GM12878 (cell line): Measurements from ENCODE around the gene HS6ST1. TPM values are rescaled to one million over a fixed set of nuclear protein-coding genes. Genes with fewer than 3 reads are reported as not detected.

Experiments used
- ATAC-seq: fragments of 200-7000 bp; cut with Tn5 transposase; 3 replicates; pipeline ENCODE4 v1.9.1; 2020; ENCODE audit warnings: mild to moderate bottlenecking, moderate library complexity
- BruUV-seq: library from RNA; stranded (reverse); fragments of 400-500 nt; replicated peaks from 2 replicates; lab custom pipeline; 2021; lab: Mats Ljungman, UMichigan
- CTCF ChIA-PET: fragments of 300-600 bp; sonication (Branson Sonifier 250); formaldehyde crosslinking; extraction: SDS; loops from one replicate; lab custom pipeline; 2021; ENCODE audit warnings: inconsistent platforms; lab: Yijun Ruan, JAX
- POLR2A ChIA-PET: fragments of 350-600 bp; formaldehyde crosslinking; extraction: SDS; loops from one replicate; lab custom pipeline; 2021; ENCODE audit warnings: inconsistent platforms; lab: Charles Lee
- RAD21 ChIA-PET: fragments of 300-600 bp; sonication (Branson Sonifier 250); formaldehyde crosslinking; loops from one replicate; lab custom pipeline; 2023; ENCODE audit warnings: antibody characterized with exemption; ENCODE audit not compliant: unreplicated experiment; lab: Charles Lee
- SMC1A ChIA-PET: fragments of 300-600 bp; sonication (Branson Sonifier 250); formaldehyde crosslinking; loops from one replicate; lab custom pipeline; 2023; ENCODE audit not compliant: unreplicated experiment, uncharacterized antibody; lab: Charles Lee
- DNase-seq: peaks from one replicate; pipeline ENCODE4 v3.0.0-alpha.2; 2011; ENCODE audit warnings: low read depth, low spot score
- FAIRE-seq: peaks from 3 replicates; lab custom pipeline; 2011; peaks lifted over from hg19 to GRCh38; lab: Jason Lieb, UNC
- H2AFZ ChIP-seq: 2 replicates; pipeline ENCODE4 v1.6.0; 2011; ENCODE audit warnings: low read depth, low read length, control low read depth; ENCODE audit not compliant: control insufficient read depth
- H3K27ac ChIP-seq: 2 replicates; pipeline ENCODE4 v1.5.1; 2011; ENCODE audit warnings: control low read depth; ENCODE audit not compliant: control insufficient read depth, insufficient read depth
- H3K27me3 ChIP-seq, 2 experiments: replicated peaks in 1 of 2; 2 replicates each; pipeline versions ENCODE4 v1.6.0 to v1.6.1; 2011; ENCODE audit warnings: low read length in 1 of 2; ENCODE audit not compliant: control insufficient read depth in 2 of 2, insufficient read depth in 2 of 2
- H3K36me3 ChIP-seq, 2 experiments: 2 replicates each; pipeline ENCODE4 v1.5.1; 2011; ENCODE audit warnings: low read length in 1 of 2; ENCODE audit not compliant: control insufficient read depth in 2 of 2, insufficient read depth in 2 of 2
- H3K4me1 ChIP-seq: 2 replicates; pipeline ENCODE4 v1.6.1; 2011; ENCODE audit warnings: mild to moderate bottlenecking, low read length, moderate library complexity, mixed read lengths; ENCODE audit not compliant: control insufficient read depth, insufficient read depth
- H3K4me2 ChIP-seq: 2 replicates; pipeline ENCODE4 v1.6.0; 2011; ENCODE audit warnings: control low read depth; ENCODE audit not compliant: control insufficient read depth, insufficient read depth
- H3K4me3 ChIP-seq: fragments of 200-600 bp; sonication (generic); 2 replicates; pipeline ENCODE4 v1.5.1; 2016
- H3K79me2 ChIP-seq: 2 replicates; pipeline ENCODE4 v1.6.0; 2011; ENCODE audit warnings: low read length; ENCODE audit not compliant: control insufficient read depth, insufficient read depth
- H3K9ac ChIP-seq: 2 replicates; pipeline ENCODE4 v1.8.0; 2011; ENCODE audit warnings: low read length, control low read depth, mixed read lengths; ENCODE audit not compliant: control insufficient read depth, insufficient read depth
- H3K9me3 ChIP-seq: replicated peaks from 3 replicates; pipeline ENCODE4 v1.5.1; 2011; ENCODE audit warnings: mild to moderate bottlenecking, low read length; ENCODE audit not compliant: control insufficient read depth, insufficient read depth
- H4K20me1 ChIP-seq: 2 replicates; pipeline ENCODE4 v1.6.0; 2011; ENCODE audit not compliant: control insufficient read depth, insufficient read depth
- CHD1 ChIP-seq: IDR thresholded peaks from 2 replicates; pipeline ENCODE4 v1.6.1; 2012; ENCODE audit warnings: low read depth, low read length, improper control_type of control experiment
- CHD2 ChIP-seq: IDR thresholded peaks from 2 replicates; pipeline ENCODE4 v1.6.1; 2011; ENCODE audit warnings: low read depth, low read length, improper control_type of control experiment, borderline replicate concordance
- KAT2A ChIP-seq: conservative IDR thresholded peaks from 2 replicates; pipeline ENCODE4 v1.6.1; 2011; ENCODE audit warnings: low read depth, low read length; ENCODE audit not compliant: control insufficient read depth
- NFYA ChIP-seq: IDR thresholded peaks from 2 replicates; pipeline ENCODE4 v1.6.1; 2011; ENCODE audit warnings: low read depth, mild to moderate bottlenecking, low read length, improper control_type of control experiment, borderline replicate concordance
- PAX5 ChIP-seq: IDR thresholded peaks from 2 replicates; pipeline ENCODE4 v1.6.1; 2011; ENCODE audit warnings: low read depth, low read length, borderline replicate concordance
- POLR2AphosphoS5 ChIP-seq: IDR thresholded peaks from 2 replicates; pipeline ENCODE4 v1.6.1; 2011; ENCODE audit warnings: mild to moderate bottlenecking, low read length, inconsistent platforms
- RFX5 ChIP-seq: IDR thresholded peaks from 2 replicates; pipeline ENCODE4 v1.6.1; 2011; ENCODE audit warnings: low read depth, low read length, improper control_type of control experiment
- SMAD1 ChIP-seq: fragments of 450-650 bp; IDR thresholded peaks from 2 replicates; pipeline ENCODE4 v1.6.1; 2018; ENCODE audit warnings: mild to moderate bottlenecking, low read depth; ENCODE audit not compliant: partially characterized antibody
- TAF1 ChIP-seq: IDR thresholded peaks from 2 replicates; pipeline ENCODE4 v1.6.1; 2011; ENCODE audit warnings: mild to moderate bottlenecking, low read depth, low read length, borderline replicate concordance
- ZBTB4 ChIP-seq: fragments of 450-650 bp; formaldehyde crosslinking; IDR thresholded peaks from 2 replicates; pipeline ENCODE4 v1.4.0; 2022; ENCODE audit warnings: mild to moderate bottlenecking, moderate library complexity
- WGBS: methylation state at CpG from one replicate; pipeline ENCODE4 v1.1.6; 2016; ENCODE audit warnings: low lambda C conversion rate; ENCODE audit not compliant: insufficient replicate concordance, insufficient coverage; ENCODE audit errors: missing lambda C conversion rate; 5-methylcytosine and 5-hydroxymethylcytosine counted together
- in situ Hi-C: fragments of 300-500 bp; cut with MboI; formaldehyde crosslinking; loops from 9 replicates; pipeline ENCODE4 v1.14.3; 2018; ENCODE audit warnings: mixed read lengths
- intact Hi-C: fragments of 100-400 bp; cut with micrococcal nuclease; formaldehyde crosslinking; loops from one replicate; pipeline ENCODE4 v1.14.2; 2022; ENCODE audit not compliant: unreplicated experiment
- polyA plus RNA-seq, 11 experiments: library from polyadenylated mRNA; depleted of rRNA in 4 of 11; unstranded in 6 of 11; stranded (reverse) in 5 of 11; fragments of >200 nt; fragmentation: Nextera tagmentation in 4 of 11; fragmentation: Illumina TruSeq in 1 of 11; extraction: Ambion mirVana in 4 of 11; extraction: Trizol in 1 of 11; gene quantifications; 1 replicate in 1 of 11; 2 replicates in 10 of 11; pipeline versions ENCODE4 v1.2.1 to v1.2.3, GENCODE V29; 2011 to 2016; ENCODE audit warnings: inconsistent platforms in 2 of 11, missing spikeins in 2 of 11, low read depth in 1 of 11
- total RNA-seq, 4 experiments: library from RNA; depleted of rRNA in 3 of 4; stranded (reverse); fragments of >200 nt in 3 of 4; fragmentation: Illumina TruSeq in 1 of 4; extraction: Trizol in 1 of 4; gene quantifications; 2 replicates each; pipeline versions ENCODE4 v1.2.1 to v1.2.3, GENCODE V29; 2013 to 2021
- TF ChIP-seq, protein P1 (sequence below): IDR thresholded peaks from 2 replicates; pipeline ENCODE4 v1.6.1; 2011; ENCODE audit warnings: low read depth, mild to moderate bottlenecking, low read length, moderate library complexity, borderline replicate concordance; ENCODE audit errors: extremely low read depth

HS6ST1 gene
- total and polyA plus RNA-seq, 10 of the 15 experiments (the other 5 are each of a cell fraction or from before 2014, with no cell fraction given) = 0.48 to 17.0 (median 4.7) TPM

- RAD21 ChIA-PET = no interaction called here
- Histone ChIP-seq H3K27ac (no peak overlapping the region), H3K4me2 (no peak overlapping the region), H2AFZ (no peak overlapping the region)
- 83% methylated on average over 13 of the region's 13 CpGs for WGBS
- no peak for TF ChIP-seq TAF1
- no peak for TF ChIP-seq NFYA
- no peak for TF ChIP-seq SMAD1
- no peak for TF ChIP-seq PAX5
- TF ChIP-seq, protein P1, sequence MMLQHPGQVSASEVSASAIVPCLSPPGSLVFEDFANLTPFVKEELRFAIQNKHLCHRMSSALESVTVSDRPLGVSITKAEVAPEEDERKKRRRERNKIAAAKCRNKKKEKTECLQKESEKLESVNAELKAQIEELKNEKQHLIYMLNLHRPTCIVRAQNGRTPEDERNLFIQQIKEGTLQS = no peak
- no peak for TF ChIP-seq KAT2A
- no peak for TF ChIP-seq CHD2
- no peak for TF ChIP-seq CHD1
- TF ChIP-seq ZBTB4 (CRISPR knock-in tag) = no peak
- no peak for TF ChIP-seq POLR2AphosphoS5
- TF ChIP-seq RFX5 = no peak
- TF ChIP-seq, all 136 proteins: peak for 0
- no peak overlapping the region for H3K4me3 ChIP-seq
- ATAC-seq = no peak
- H3K4me1 ChIP-seq = no peaks in the 10 kb centered on the region
- peaks cover 0 to 3% of the 10 kb centered on the region in 2 experiments; a peak in 2 of 4 replicates for H3K36me3 ChIP-seq
- in situ Hi-C loops = no loop called here
- SMC1A ChIA-PET = no interaction called here
- no peaks in the 10 kb centered on the region for H3K27me3 ChIP-seq
- no peaks in the 10 kb centered on the region; the same call in 1 of the 2 replicates for H4K20me1 ChIP-seq
- FAIRE-seq = no peak
- POLR2A ChIA-PET = no interaction called here
- BruUV-seq = no TSS peak
- intact Hi-C loops = no loop called here
- no peaks in the 10 kb centered on the region for H3K9me3 ChIP-seq
- no peak for DNase-seq
- CTCF ChIA-PET = no interaction called here
- H3K9ac ChIP-seq = no peak overlapping the region
- H3K79me2 ChIP-seq = no peaks in the 10 kb centered on the region
Measured at GRCh38 chr2:128286011-128286721, 32.5 kb downstream of the HS6ST1 start.
